ENCODE measurements around the gene PXMP4. TPM values are rescaled to one million over a fixed set of nuclear protein-coding genes. Genes with fewer than 3 reads are reported as not detected.

The PXMP4 gene
- polyA plus RNA-seq, 1 experiment = 11.2 TPM

DNA sequence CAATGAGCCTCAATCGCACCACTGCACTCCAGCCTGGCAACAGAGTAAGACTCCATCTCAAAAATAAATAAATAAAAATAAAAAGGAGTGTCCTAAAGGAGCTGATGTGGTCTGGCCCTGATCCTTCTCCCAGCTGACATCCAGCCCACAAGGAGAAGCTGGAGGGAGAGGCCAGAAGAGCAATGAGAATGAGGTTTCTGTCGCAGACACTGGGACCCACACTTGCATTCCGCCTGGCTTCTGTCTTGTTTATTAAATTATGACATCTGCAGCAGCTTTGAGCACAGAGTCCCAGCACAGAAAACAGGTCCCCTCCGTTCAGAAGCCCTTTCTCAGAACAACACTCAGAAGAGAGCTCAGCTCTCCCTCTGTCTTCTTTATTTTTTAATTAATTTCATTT, 23.7 kb downstream of the PXMP4 start:
- CTCF ChIA-PET = interaction anchor here (1.0 to 1.5 kb wide), 4 partner anchors 9 to 43 kb away, joined by 3 to 4 read pairs (median 3); partner anchors contain the start of gene ACTL10
- Histone ChIP-seq H3K4me3 (ENCODE audit: low read depth, low read length) (no peak overlapping the region), H3K36me3 (ENCODE audit: control insufficient read depth, insufficient read depth, low read length) (no peaks in the 10 kb centered on the region), H3K27me3 (ENCODE audit: control insufficient read depth, insufficient read depth, low read length) (no peaks in the 10 kb centered on the region)
- DNase-seq (ENCODE audit: low read depth) = no peak
- TF ChIP-seq, protein P1, sequence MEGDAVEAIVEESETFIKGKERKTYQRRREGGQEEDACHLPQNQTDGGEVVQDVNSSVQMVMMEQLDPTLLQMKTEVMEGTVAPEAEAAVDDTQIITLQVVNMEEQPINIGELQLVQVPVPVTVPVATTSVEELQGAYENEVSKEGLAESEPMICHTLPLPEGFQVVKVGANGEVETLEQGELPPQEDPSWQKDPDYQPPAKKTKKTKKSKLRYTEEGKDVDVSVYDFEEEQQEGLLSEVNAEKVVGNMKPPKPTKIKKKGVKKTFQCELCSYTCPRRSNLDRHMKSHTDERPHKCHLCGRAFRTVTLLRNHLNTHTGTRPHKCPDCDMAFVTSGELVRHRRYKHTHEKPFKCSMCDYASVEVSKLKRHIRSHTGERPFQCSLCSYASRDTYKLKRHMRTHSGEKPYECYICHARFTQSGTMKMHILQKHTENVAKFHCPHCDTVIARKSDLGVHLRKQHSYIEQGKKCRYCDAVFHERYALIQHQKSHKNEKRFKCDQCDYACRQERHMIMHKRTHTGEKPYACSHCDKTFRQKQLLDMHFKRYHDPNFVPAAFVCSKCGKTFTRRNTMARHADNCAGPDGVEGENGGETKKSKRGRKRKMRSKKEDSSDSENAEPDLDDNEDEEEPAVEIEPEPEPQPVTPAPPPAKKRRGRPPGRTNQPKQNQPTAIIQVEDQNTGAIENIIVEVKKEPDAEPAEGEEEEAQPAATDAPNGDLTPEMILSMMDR (IDR thresholded peaks at IDR 0.05; ENCODE audit: insufficient read depth, low read depth, low read length) = no peak
- POLR2A ChIA-PET = no interaction called here

DNA sequence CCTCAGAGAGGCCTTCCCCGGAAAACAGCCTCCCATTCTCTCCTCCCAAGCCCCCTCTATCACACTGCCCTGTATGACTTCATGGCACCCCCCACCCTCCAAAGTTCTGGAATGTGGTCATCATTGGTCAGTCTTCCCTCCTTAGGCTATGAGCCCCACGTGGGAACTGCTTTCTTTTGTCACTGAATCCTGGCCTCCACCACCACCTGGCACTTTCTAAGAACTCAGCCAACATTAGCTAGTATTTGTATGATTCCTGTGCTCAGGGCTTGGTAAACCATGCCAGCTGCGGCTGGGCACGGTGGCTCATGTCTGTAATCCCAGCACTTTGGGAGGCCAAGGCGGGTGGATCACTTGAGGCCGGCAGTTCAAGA, 25.5 kb downstream of the PXMP4 start:
- ChIA-PET POLR2A (no interaction called here), CTCF (interaction anchor here (1.3 kb wide), 1 partner anchor 28 kb away, joined by 3 read pairs; the partner anchor contains the start of gene ACTL10)
- no peak for DNase-seq (ENCODE audit: low read depth)
- no peaks in the 10 kb centered on the region for H3K27me3 ChIP-seq (ENCODE audit: control insufficient read depth, insufficient read depth, low read length)
- TF ChIP-seq, protein P1 (IDR thresholded peaks at IDR 0.05; ENCODE audit: insufficient read depth, low read depth, low read length) = no peak
- H3K36me3 ChIP-seq (ENCODE audit: control insufficient read depth, insufficient read depth, low read length) = no peaks in the 10 kb centered on the region
- no peak overlapping the region for H3K4me3 ChIP-seq (ENCODE audit: low read depth, low read length)

DNA sequence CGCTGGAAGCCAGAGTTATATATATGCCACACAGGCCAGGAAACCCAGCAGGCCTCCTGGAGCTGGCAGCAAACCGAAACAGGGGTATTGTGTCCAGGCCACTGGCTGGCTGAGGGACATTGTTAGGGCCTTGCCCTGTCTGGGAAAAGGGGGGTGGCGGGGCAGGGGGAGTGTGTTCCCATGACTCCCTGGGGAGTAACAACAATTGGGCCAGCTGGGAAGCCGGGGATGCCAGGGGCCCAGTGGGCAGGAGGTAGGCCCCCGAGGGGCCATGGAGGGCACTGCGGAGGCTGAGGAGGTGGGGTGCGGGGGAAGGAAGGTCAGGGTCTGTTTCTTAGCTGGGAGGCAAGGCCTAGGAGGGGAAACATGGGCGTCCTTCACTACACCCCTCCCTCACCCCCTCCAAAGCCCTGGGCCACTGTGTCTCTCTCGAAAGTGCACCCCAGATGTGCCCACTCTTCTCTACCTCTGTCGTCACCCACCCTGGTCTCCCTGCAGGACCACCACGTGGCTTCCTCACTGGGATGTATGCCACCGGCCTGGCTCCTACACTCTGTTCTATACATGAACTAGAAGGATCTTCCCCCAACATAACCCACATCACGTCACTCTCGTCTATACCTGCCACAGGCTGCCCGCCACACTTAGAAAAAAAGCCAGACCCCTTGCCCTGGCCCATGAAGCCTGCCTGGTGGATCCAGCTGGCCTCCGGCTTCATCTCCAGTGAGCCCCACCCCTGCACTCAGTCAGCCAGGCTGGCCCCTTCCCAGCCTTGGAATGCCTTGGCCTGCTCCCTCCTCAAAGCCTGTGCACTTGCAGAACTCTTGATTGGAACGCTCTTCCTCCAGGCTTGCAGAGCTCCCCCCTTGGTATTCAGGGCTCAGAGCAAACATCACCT, 26.1 kb downstream of the PXMP4 start:
- H3K4me3 ChIP-seq (ENCODE audit: low read depth, low read length) = no peak overlapping the region
- CTCF ChIA-PET = interaction anchor here (1.3 kb wide), 1 partner anchor 28 kb away, joined by 3 read pairs; the partner anchor contains the start of gene ACTL10
- POLR2A ChIA-PET = no interaction called here
- no peaks in the 10 kb centered on the region for H3K36me3 ChIP-seq (ENCODE audit: control insufficient read depth, insufficient read depth, low read length)
- TF ChIP-seq, protein P1 (IDR thresholded peaks at IDR 0.05; ENCODE audit: insufficient read depth, low read depth, low read length) = no peak
- no peaks in the 10 kb centered on the region for H3K27me3 ChIP-seq (ENCODE audit: control insufficient read depth, insufficient read depth, low read length)
- no peak for DNase-seq (ENCODE audit: low read depth)

DNA sequence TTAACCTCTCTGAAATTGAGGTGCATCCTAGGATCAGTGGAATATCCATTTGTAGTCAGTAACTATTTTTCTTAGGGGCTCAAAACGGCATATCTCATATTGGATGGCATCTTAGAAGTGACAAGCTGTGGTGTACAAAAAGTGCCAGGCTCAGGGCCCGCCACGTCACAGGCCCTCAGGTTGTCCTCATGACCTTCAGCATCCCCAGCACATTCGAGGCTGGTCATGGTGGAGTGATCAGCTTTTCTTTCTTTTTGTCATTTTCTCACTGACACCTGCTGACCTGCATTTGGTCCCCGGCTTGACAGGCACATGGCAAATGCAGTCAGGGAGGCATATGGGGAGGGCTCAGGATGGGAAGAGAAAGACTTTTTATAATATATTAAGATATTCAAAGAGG, 26.8 kb downstream of the PXMP4 start:
- CTCF ChIA-PET = no interaction called here

DNA sequence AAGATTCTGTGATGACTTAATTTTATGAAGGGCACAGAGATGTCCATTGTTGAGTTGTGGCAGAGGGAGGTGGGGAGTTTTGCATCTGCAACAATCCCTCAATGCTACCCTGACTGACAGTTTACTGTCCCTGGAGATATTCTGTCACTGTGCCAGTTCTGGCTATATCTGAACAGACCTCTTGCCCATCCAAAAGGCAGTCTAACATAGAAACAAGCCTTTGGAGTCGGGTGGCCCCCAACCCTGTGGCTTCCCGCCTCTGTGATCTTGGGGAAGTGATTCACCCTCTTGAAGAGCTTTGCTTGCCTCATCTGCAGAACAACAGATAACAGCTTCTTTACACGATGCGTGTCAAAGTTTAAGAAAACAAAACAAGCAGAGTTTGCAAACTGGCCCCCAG, 30.1 kb downstream of the PXMP4 start:
- ChIA-PET CTCF (interaction anchor here (0.9 kb wide), 1 partner anchor 124 kb away, joined by 3 read pairs; no protein-coding TSS in a partner anchor), POLR2A (no interaction called here)
- TF ChIP-seq, protein P1 (IDR thresholded peaks at IDR 0.05; ENCODE audit: insufficient read depth, low read depth, low read length) = no peak
- no peaks in the 10 kb centered on the region for H3K36me3 ChIP-seq (ENCODE audit: control insufficient read depth, insufficient read depth, low read length)
- no peak overlapping the region for H3K4me3 ChIP-seq (ENCODE audit: low read depth, low read length)
- DNase-seq (ENCODE audit: low read depth) = no peak
- H3K27me3 ChIP-seq (ENCODE audit: control insufficient read depth, insufficient read depth, low read length) = no peaks in the 10 kb centered on the region

More for the DNA sequence above, 26.8 kb downstream of the PXMP4 start:
- Histone ChIP-seq H3K4me3 (ENCODE audit: low read depth, low read length) (no peak overlapping the region), H3K36me3 (ENCODE audit: control insufficient read depth, insufficient read depth, low read length) (no peaks in the 10 kb centered on the region), H3K27me3 (ENCODE audit: control insufficient read depth, insufficient read depth, low read length) (no peaks in the 10 kb centered on the region)
- TF ChIP-seq, protein P1 (IDR thresholded peaks at IDR 0.05; ENCODE audit: insufficient read depth, low read depth, low read length) = no peak
- POLR2A ChIA-PET = no interaction called here
- DNase-seq (ENCODE audit: low read depth) = no peak
